ENCODE results near the gene DUSP18.

DUSP18 gene

GRCh38 chr22:30668386-30668710 lies 673 bp upstream of the DUSP18 start:
- Histone ChIP-seq H3K36me3 (peaks cover 3 to 19% (median 7%) of the 10 kb centered on the region in 11 experiments; a peak in 20 of 22 replicates), H4K20me1 (peaks cover 0 to 15% (median 0%) of the 10 kb centered on the region in 11 experiments; a peak in 2 of 22 replicates), H3K27me3 (peaks cover 0 to 8% (median 0%) of the 10 kb centered on the region in 11 experiments; a peak in 2 of 22 replicates), H3K4me2 (peak overlapping the region; percentile 87 to 99 (median 97)), H3K9me3 (replicated peaks in 1 of 11) (no peaks in the 10 kb centered on the region), H3K4me3 (peak overlapping the region; percentile 69 to 83 (median 76)), H3K27ac (peak overlapping the region in 5 of 11 experiments; percentile 53 to 78 (median 56); a peak in 7 of 22 replicates), H3K9ac (peak overlapping the region; percentile 60 to 81 (median 76); a peak in 20 of 22 replicates), H3K4me1 (peaks cover 19 to 30% (median 21%) of the 10 kb centered on the region in 10 experiments)
- no peak for TF ChIP-seq Cebpa-rat (IDR thresholded peaks at IDR 0.05)

DNA sequence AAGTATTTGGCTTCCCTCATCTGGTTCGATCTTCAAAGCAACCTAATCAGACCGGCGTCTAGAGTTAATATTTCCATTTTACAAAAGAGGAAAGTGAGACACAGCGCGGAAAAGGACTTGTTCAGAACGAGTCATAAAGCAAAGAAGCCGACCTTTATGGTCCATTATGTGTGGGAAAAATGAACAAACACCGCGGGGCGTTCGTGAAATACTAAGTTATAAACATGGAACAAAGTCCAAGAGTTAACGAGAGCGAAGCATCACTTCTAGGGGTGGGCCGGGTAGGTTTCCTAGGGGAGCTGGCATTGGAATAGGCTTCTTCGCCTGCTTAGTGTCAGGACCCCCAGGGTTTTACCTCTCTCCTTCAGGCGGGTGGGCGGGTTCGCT lies 575 bp downstream of the DUSP18 start:
- H3K4me3 ChIP-seq, result peak overlapping the region; percentile 69 to 83 (median 76)

DNA sequence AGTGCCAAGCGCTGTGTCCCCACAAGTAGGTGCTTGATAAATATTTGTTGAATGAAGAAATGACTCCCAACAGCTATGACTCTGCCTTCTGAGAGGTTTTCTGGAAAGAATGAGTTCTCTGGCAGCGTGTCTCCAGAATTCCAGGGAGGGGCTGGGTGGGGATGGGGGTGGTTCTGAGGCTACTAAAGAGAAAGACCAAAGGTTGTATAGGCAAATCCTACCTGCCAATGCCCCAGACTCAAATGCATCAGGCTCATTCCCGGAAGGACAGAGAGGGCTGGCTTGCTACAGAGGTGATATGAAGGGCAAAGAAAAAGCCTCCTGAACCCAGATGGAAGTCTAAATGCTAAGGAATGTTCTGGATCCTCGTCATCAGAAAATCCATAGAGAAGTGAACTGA lies 1.9 kb downstream of the DUSP18 start:
- Histone ChIP-seq H3K27ac (no peak overlapping the region), H3K36me3 (peaks cover 14 to 42% (median 23%) of the 10 kb centered on the region in 11 experiments; a peak in 21 of 22 replicates), H3K4me3 (no peak overlapping the region), H3K4me1 (peaks cover 11 to 22% (median 19%) of the 10 kb centered on the region in 10 experiments), H3K4me2 (peak overlapping the region in 9 of 11 experiments; percentile 87 to 99 (median 96); a peak in 11 of 22 replicates), H3K9ac (no peak overlapping the region), H3K27me3 (peaks cover 0 to 8% (median 0%) of the 10 kb centered on the region in 11 experiments; a peak in 2 of 22 replicates), H4K20me1 (peaks cover 0 to 15% (median 0%) of the 10 kb centered on the region in 11 experiments; a peak in 2 of 22 replicates), H3K9me3 (replicated peaks in 1 of 11) (no peaks in the 10 kb centered on the region)
- no peak for TF ChIP-seq Cebpa-rat (IDR thresholded peaks at IDR 0.05)

More for the DNA sequence above, 575 bp downstream of the DUSP18 start:
- peak overlapping the region; percentile 60 to 81 (median 78) for H3K9ac ChIP-seq
- peaks cover 14 to 31% (median 20%) of the 10 kb centered on the region in 11 experiments; a peak in 21 of 22 replicates for H3K36me3 ChIP-seq
- H3K27ac ChIP-seq, result peak overlapping the region; percentile 27 to 78 (median 41); a peak in 19 of 22 replicates
- H4K20me1 ChIP-seq, result peaks cover 0 to 15% (median 0%) of the 10 kb centered on the region in 11 experiments; a peak in 2 of 22 replicates
- peaks cover 0 to 8% (median 0%) of the 10 kb centered on the region in 11 experiments; a peak in 2 of 22 replicates for H3K27me3 ChIP-seq
- TF ChIP-seq Cebpa-rat (IDR thresholded peaks at IDR 0.05), result no peak
- H3K4me2 ChIP-seq, result peak overlapping the region; percentile 87 to 99 (median 96)
- no peaks in the 10 kb centered on the region for H3K9me3 ChIP-seq (replicated peaks in 1 of 11)
- H3K4me1 ChIP-seq, result peaks cover 11 to 22% (median 19%) of the 10 kb centered on the region in 10 experiments

- peaks cover 11 to 22% (median 19%) of the 10 kb centered on the region in 10 experiments for H3K4me1 ChIP-seq
Observed at GRCh38 chr22:30665266-30665665, 2.4 kb downstream of the DUSP18 start.

GRCh38 chr22:30664798-30665197 lies 2.9 kb downstream of the DUSP18 start:
- H3K9ac ChIP-seq, result no peak overlapping the region
- no peak overlapping the region for H3K4me3 ChIP-seq
- H3K4me2 ChIP-seq, result no peak overlapping the region
- no peaks in the 10 kb centered on the region for H3K9me3 ChIP-seq (replicated peaks in 1 of 11)
- H4K20me1 ChIP-seq, result peaks cover 0 to 15% (median 0%) of the 10 kb centered on the region in 11 experiments; a peak in 2 of 22 replicates
- H3K4me1 ChIP-seq, result peaks cover 11 to 22% (median 19%) of the 10 kb centered on the region in 10 experiments
- no peak for TF ChIP-seq Cebpa-rat (IDR thresholded peaks at IDR 0.05)
- no peak overlapping the region for H3K27ac ChIP-seq
- peaks cover 14 to 48% (median 23%) of the 10 kb centered on the region in 11 experiments; a peak in 21 of 22 replicates for H3K36me3 ChIP-seq
- H3K27me3 ChIP-seq, result peaks cover 0 to 8% (median 0%) of the 10 kb centered on the region in 11 experiments; a peak in 2 of 22 replicates

More at GRCh38 chr22:30665266-30665665, 2.4 kb downstream of the DUSP18 start:
- Histone ChIP-seq H3K27me3 (peaks cover 0 to 8% (median 0%) of the 10 kb centered on the region in 11 experiments; a peak in 2 of 22 replicates), H3K36me3 (peaks cover 14 to 43% (median 23%) of the 10 kb centered on the region in 11 experiments; a peak in 21 of 22 replicates), H3K4me3 (no peak overlapping the region), H3K9me3 (replicated peaks in 1 of 11) (no peaks in the 10 kb centered on the region), H3K9ac (no peak overlapping the region), H3K27ac (no peak overlapping the region), H3K4me2 (no peak overlapping the region), H4K20me1 (peaks cover 0 to 15% (median 0%) of the 10 kb centered on the region in 11 experiments; a peak in 2 of 22 replicates)
- no peak for TF ChIP-seq Cebpa-rat (IDR thresholded peaks at IDR 0.05)

DNA sequence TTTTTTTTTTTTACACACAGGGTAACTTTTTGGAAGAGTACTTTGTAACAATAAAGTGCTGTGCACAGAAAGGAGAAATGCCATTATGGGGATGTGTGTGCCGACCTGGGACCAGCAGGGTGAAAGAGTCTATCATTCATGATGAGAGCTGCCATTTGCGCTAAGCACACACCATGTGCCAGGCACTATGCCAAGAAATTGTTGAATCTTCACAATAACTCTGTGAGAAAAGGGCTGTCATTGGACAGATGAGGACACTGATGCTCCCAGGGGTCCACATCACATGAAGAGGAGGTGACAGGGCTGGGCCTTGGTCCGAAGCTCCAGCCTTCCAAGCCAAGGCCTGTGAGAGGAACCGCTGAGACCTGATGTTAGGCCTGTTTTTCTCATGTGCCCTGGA lies 5.6 kb downstream of the DUSP18 start:
- Histone ChIP-seq H3K4me3 (no peak overlapping the region), H4K20me1 (peaks cover 0 to 15% (median 0%) of the 10 kb centered on the region in 11 experiments; a peak in 3 of 22 replicates), H3K9ac (no peak overlapping the region), H3K36me3 (peaks cover 14 to 50% (median 23%) of the 10 kb centered on the region in 11 experiments; a peak in 21 of 22 replicates), H3K4me2 (no peak overlapping the region), H3K9me3 (replicated peaks in 1 of 11) (no peaks in the 10 kb centered on the region), H3K27ac (no peak overlapping the region), H3K27me3 (no peaks in the 10 kb centered on the region), H3K4me1 (peaks cover 5 to 12% (median 10%) of the 10 kb centered on the region in 10 experiments; a peak in 17 of 20 replicates)
- no peak for TF ChIP-seq Cebpa-rat (IDR thresholded peaks at IDR 0.05)

GRCh38 chr22:30655532-30655931 lies 12.1 kb downstream of the DUSP18 start:
- no peaks in the 10 kb centered on the region for H3K27me3 ChIP-seq
- H3K9ac ChIP-seq, result no peak overlapping the region
- no peak overlapping the region for H3K4me2 ChIP-seq
- no peaks in the 10 kb centered on the region; a peak in 1 of 22 replicates for H4K20me1 ChIP-seq
- H3K27ac ChIP-seq, result no peak overlapping the region
- H3K4me3 ChIP-seq, result no peak overlapping the region
- peaks cover 0 to 24% (median 6%) of the 10 kb centered on the region in 10 experiments; a peak in 14 of 20 replicates for H3K4me1 ChIP-seq
- H3K36me3 ChIP-seq, result peaks cover 0 to 29% (median 0%) of the 10 kb centered on the region in 11 experiments; a peak in 8 of 22 replicates
- no peaks in the 10 kb centered on the region for H3K9me3 ChIP-seq (replicated peaks in 1 of 11)
- TF ChIP-seq Cebpa-rat (IDR thresholded peaks at IDR 0.05), result no peak

GRCh38 chr22:30654361-30654760 lies 13.3 kb downstream of the DUSP18 start:
- Histone ChIP-seq H3K4me3 (no peak overlapping the region), H3K9ac (no peak overlapping the region), H3K36me3 (peaks cover 0 to 21% (median 0%) of the 10 kb centered on the region in 11 experiments; a peak in 8 of 22 replicates), H3K4me2 (peak overlapping the region in 1 of 11 experiments; percentile 2; a peak in 1 of 22 replicates), H3K27me3 (no peaks in the 10 kb centered on the region), H4K20me1 (no peaks in the 10 kb centered on the region; a peak in 1 of 22 replicates), H3K27ac (no peak overlapping the region), H3K4me1 (peaks cover 0 to 36% (median 16%) of the 10 kb centered on the region in 10 experiments; a peak in 18 of 20 replicates), H3K9me3 (replicated peaks in 1 of 11) (no peaks in the 10 kb centered on the region)
- no peak for TF ChIP-seq Cebpa-rat (IDR thresholded peaks at IDR 0.05)

DNA sequence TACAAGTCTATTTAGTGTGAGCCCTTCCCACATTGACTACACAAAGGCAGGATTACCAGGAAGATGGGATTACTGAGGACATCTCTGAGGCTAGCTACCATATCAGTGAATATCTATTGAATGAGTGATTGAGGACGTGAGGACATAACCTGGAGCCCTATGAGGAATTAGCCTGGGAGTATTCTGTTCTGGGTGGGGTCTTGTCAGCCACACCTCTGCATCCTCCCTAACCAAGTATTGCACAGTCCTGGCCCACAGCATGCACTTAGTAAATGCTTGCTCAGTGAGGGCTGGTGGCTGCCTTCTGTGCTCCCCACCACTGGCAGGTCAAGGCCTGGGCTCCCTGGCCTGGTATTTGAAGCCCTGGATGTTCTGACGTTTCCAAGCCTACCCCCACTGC lies 14.8 kb downstream of the DUSP18 start:
- Histone ChIP-seq H3K9ac (no peak overlapping the region), H3K9me3 (replicated peaks in 1 of 11) (no peaks in the 10 kb centered on the region), H3K36me3 (peaks cover 0 to 21% (median 0%) of the 10 kb centered on the region in 11 experiments; a peak in 7 of 22 replicates), H3K4me3 (no peak overlapping the region), H3K27me3 (no peaks in the 10 kb centered on the region), H3K4me1 (peaks cover 4 to 51% (median 28%) of the 10 kb centered on the region in 10 experiments; a peak in 18 of 20 replicates), H3K27ac (no peak overlapping the region), H3K4me2 (no peak overlapping the region), H4K20me1 (0 out of 22 replicates have a peak, but pooled peaks cover 0 to 3% (median 0%) of the 10 kb centered on the region in 11 experiments)
- no peak for TF ChIP-seq Cebpa-rat (IDR thresholded peaks at IDR 0.05)

All from BLaER1 treated with 17β-estradiol and CSF1 and Interleukin-3, amounts not matched to agents 10 nM and 100 nM (cell line).